ENCODE results near the gene PPFIBP1.

PPFIBP1 gene

DNA sequence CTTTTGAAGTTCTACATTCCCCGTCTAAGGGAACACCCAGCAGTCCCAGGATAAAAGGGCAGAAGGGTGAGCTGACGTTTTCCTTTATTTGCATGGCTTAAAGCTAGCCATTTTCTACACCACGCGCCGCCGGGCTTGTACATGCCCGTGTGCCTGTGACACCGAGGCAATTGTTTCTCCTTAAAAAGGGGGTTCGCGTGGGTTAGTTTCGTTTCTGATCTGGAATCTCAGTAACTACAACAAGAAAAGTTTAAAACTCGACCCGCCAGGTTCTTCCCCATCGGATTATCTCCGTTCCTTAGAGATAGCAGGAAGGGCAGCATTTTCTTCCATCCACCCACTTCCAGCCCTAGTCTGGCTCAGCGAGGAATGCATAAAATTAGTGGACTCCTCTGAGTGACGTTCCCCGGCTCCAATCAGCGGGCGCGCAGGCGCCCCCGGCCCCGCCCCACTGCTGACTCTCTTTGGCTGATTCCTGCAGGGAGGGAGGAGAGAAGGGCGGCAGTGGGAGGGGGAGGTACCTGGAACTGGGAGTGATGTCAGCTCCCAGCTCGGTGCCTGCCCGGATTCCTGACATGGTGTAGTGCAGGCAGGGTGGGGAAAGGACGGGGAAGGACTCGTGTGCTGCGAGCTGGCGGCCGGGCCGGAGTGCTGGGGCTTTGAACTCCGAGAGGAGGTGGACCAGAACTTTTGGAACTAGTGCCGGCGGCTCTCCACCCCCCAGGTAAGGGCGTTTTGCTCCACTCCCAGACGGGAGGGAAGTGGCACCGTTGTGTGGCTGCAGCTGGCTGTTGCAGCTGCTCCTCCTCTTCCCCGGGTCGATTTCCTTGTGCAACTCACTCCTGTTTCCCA is at the start of gene PPFIBP1:
Gene PPFIBP1 (plus strand): TSS at position 565 of the 852 bp plus-strand sequence. CDS start 109,191 bp downstream, outside the sequence.
- DNase-seq (ENCODE audit: low read depth) = peak; percentile 98

DNA sequence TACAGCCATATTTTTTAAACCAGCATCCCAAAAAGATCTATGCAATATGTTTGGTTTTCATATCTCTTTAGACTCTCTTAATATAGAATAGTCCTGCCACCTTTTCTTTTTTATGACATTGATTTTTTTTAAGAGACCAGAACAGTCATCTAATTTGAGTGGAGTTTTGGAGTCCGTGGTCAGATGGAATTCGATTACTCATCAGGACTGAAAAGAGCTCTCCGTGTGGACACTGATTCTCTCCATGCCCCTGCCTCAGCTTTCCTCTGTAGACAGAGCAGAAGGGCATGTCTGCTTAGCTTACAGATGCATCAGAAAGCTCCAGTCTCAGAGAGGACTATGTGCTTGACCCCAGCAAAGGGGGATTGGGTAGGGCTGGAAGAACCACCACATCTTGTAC is 49.7 kb upstream of the PPFIBP1 start:
- DNase-seq (ENCODE audit: low read depth) = peak; percentile 90

DNA sequence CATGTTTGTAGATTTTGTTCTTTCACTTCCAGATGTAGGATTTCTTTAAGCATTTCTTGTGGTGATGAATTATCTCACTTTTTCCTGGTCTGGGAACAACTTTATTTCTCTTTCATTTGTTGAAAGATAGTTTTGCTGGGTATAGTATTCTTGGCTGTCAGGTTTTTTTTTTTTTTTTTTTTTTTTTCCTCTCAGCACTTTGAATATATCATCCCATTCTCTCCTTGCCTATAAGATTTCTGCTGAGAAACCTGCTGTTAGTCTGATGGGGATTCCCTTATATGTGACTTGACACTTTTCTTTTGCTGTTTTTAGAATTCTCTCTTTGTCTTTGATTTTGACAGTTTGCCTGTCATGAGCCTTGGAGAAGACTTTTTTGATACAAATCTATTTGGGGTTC is 47.0 kb upstream of the PPFIBP1 start:
- no peak for DNase-seq (ENCODE audit: low read depth)

DNA sequence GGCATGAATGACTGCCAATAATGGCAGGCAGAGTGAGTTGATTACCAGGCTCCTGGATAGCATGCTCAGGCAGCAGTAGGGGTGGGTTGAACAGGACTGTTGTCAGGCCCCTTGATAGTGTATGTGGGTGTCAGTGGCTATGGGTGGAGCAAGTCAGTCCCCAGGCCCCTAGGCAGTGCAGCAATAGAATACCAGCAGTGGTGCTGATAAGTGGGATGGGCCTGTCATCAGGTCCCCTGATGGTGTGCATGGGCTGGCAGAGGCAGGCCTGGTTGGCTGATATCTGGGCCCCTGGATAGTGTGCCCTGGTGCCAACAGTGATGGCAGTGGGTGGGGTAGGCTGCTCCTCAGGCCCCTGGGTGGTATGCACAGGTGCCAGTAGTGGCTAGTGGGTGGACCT is 45.1 kb upstream of the PPFIBP1 start:
- DNase-seq (ENCODE audit: low read depth) = no peak

DNA sequence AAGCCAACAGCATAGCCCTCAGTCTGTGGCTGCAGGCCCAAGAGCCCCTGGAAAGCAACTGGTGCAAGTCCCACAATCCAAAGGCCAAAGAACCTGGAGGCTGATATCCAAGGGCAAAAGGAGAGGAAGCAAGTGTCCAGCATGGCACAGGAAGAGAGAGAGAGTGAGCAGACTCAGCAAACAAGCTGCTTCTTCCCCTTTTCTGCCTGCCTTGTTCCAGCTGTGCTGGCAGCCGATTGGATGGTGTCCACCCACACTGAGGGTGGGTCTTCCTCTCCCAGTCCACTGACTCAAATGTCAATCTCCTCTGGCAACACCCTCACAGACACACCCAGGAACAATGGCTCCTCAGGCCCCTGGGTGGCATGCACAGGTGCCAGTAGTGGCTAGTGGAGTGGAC is 44.0 kb upstream of the PPFIBP1 start:
- DNase-seq (ENCODE audit: low read depth) = no peak

DNA sequence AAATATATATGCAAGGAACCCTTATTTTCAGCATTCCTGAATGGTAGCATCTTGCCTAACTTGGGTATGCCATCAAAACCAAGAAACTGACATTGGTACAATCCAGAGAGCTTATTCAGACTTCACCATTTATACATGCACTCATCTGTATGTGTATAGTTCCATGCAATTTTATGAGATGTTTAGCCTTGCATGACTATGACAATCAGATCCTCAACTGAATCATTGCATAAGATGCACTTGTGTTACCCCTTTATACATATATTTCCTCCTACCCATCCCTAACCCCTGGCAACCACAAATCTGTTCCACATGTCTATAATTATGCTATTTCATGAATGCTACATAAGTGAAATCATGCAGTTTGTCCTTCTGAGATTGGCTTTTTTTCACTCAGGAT is 37.0 kb upstream of the PPFIBP1 start:
- no peak for DNase-seq (ENCODE audit: low read depth)

DNA sequence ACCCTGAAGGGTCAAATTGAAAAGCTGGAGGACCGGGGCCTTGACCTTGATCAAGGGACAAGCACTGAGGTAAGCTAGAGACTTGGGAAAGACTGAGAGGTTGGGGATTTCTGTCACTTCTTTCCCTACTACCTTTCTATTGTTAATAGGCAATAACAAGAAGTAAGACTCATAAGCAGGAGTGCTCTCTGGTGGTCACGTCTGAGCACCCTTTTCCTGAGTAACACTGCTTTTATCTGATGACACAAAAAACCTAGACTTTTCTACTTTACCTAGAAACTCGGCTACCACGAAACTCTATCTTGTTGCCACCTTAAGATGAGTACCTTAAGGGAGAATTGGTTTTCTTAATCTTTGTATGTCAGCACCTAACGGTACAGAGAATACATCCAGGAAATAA is 35.5 kb upstream of the PPFIBP1 start:
- peak; percentile 17 for DNase-seq (ENCODE audit: low read depth)

DNA sequence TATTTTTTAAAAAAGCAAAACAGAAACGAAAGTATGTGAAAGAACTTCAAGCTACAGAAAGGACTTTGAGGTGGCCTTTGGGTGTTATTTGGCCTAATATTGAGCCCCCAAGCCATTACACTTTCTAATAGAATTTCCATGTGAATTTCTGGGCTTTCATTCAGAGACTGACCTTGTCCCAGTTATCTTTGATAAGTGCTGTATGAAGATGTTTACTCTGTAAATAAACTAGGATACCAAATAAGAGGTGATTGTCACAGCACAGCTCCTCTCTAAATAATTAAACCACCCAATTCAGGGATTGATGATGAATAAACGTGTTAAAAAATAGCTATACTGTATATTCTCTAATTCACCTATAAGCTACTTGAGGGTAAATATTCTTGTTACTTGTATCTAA is 32.8 kb upstream of the PPFIBP1 start:
- DNase-seq (ENCODE audit: low read depth) = no peak

DNA sequence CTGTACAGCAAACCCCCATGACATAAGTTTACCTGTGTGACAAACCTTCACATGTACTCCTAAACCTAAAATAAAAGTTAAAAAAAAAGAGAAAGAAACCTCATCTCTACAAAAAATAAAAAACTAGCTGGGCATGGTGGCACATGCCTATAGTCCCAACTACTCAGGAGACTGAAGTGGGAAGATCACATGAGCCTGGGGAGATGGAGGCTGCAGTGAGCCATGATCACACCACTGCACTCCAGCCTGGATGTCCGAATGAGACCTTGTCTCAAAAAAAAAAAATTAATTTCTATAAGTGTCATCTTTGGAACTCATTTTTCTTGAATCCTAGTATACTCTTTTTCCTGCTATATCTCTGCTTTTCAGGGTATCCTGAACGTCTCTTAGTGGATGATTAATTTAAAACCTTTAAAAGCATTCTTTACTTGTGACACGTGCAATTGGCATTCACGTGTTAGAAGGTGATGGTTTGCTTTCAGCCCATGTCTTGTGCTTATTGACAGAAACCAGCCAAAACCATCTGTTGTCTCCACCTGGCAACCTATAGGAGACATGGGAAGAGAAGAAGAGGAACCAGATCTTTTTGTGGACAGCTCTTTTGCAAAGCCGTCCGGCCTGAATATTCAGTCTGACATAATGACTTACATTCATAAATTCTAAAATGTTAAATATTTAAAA is 30.6 kb upstream of the PPFIBP1 start:
- DNase-seq (ENCODE audit: low read depth) = peak; percentile 69

DNA sequence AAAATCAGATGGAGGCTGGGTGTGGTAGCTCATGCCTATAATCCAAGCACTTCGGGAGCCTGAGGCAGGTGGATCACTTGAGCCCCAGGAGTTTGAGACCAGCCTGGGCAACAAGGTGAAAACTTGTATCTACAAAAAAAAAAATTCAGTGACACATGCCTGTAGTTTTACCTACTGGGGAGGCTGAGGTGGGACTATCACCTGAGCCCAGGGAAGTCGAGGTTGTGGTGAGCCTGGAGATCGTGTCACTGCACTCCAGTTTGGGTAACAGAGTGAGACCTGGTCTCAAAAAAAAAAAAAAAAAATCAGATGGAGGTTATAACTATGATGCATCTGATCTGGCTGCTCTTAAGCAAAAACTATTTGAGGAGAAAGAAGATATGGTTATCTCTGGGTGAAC is 26.6 kb upstream of the PPFIBP1 start:
- DNase-seq (ENCODE audit: low read depth) = no peak

DNA sequence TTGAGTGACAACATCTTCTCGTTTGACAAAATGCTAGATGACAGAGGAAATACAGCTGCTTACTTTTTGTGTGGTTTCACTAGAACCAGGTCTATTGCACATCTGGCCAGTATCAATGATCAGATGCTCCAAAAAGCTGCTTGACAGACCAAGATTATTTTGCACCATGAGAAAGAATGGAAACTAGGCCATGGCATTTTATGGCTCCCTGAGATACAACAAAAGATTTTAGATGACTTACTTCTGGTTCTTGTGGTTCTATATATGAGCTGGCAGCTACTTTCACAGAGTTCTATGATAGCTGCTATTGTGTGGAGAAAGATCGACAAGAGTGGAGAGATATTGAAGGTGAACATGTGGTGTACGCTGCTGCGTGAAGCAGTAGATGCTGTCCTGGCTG is 25.9 kb upstream of the PPFIBP1 start:
- no peak for DNase-seq (ENCODE audit: low read depth)

DNA sequence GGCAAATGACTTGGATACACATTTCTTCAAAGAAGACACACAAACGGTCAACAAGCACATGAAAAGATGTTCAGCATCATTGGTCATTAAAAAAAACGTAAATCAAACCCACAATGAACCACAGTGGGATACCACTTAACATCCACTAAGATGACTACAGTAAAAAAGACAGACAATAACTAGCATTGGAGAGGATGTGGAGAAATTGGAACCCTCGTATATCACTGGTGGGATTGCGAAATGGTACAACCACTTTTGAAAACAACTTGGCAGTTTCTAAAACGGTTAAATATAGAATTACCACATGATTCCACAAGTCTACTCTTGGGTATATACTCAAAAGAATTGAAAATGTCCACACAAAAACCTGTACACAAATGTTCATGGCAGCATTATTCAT is 25.2 kb upstream of the PPFIBP1 start:
- no peak for DNase-seq (ENCODE audit: low read depth)

DNA sequence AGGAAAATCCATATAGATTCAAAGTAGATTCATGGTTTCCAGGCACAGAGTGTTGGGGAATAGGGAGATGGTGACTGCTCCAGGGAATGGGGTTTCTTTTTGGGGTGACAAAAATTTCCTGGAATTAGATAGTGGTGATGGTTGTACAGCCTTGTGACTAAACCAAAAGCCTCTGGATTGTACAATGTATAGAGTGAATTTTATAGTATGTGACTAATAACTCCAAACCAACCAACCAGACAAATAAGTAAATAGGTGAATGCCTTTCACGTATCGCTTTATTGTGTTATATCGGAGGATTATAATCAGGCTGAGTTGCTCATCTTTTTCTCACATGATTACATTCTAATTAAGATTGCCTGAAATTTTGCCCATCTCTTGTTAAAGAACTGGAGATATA is 24.6 kb upstream of the PPFIBP1 start:
- DNase-seq (ENCODE audit: low read depth) = no peak

DNA sequence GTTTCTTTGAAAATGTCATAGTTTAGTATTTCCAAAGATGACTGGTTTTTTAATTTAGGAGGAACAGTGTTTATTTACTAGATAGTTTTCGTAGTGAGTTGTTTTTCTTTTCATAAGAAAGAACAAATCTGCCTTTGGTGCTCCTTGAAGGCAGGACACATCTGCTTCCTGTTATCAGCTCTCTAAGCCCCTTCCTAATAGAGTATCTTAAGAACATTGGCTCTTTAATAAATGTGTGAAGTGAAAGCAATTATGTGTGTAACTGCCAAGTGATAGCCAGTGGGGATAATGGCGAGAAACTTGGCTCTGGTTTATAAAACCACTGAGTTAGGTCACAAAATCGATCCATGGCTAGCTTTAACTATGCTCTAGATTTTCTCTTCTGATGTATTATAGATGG is 23.5 kb upstream of the PPFIBP1 start:
- DNase-seq (ENCODE audit: low read depth) = no peak

DNA sequence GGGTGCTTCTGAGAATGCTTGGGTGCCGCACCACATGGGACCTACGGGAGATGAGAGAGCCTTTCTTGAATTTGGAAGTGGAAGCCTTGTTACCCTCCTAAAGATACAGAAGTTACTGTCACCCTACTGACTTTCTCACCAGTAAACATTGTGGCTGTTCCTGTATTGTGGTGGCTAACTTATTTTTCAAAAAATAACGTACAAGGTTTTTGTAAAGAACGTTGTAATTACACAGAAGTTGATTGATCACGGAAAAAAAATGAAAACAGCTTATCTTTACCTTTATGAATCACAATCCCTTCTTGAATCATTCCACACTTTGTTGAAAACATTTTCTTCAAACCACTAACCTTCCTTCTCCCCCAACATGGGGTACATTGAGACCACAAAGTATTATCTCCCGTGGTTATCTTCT is 22.0 kb upstream of the PPFIBP1 start:
- no peak for DNase-seq (ENCODE audit: low read depth)

DNA sequence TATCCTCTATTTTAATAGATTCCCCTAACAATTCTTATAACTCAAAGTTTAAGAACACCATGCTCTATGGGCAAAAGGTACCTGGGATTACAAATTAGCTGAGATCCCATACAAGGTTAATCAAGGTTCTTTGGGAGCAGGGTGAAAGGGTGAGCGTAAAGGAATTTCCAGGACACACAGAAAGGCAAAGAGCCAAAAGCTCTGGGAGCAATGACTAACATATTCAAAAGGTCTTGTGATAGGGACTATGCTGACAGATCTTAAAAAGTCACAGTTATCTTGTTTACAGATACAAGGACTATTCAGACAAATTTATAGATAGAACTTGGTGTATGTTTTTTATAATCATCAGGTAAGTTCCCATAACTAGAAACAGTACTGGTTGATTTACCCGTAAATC is 19.5 kb upstream of the PPFIBP1 start:
- peak; percentile 33 for DNase-seq (ENCODE audit: low read depth)

DNA sequence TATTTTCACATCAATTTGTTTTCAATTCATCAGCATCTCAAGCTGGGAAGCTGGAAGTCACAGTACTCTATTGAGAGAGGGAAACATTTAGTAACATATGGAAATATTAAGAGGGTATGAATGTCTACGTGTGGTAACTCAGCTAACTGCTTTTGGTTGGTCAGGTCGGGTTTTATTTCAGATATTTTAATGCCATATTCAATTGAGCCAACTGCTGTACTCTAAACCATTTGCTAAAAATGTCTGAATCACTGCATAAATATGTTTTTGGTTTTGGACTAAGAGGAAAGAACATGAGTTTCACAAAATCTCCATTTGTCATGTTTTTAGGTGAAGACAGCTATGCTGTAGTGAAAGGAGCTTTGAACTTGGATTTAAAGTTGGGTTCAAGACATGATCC is 18.9 kb upstream of the PPFIBP1 start:
- DNase-seq (ENCODE audit: low read depth) = peak; percentile 27

DNA sequence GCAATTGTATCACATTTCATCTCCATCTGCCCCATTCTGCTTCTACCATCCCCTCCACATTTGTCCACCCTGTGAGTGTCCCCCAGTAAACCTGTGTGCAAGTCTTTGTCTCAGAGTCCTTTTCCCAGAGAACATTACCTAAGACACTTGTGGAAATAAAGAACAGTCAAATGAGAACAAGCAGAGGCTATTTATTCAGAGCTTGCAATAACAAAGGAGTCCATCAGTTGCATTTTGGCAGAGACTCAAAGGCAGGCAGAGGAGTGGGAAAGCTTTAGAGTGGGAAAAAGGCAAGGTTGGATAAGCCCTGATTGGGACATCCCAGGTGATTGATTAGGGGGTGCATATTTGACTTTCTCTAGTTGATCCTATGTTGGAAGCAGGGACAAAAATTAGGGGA is 18.2 kb upstream of the PPFIBP1 start:
- DNase-seq (ENCODE audit: low read depth) = no peak

DNA sequence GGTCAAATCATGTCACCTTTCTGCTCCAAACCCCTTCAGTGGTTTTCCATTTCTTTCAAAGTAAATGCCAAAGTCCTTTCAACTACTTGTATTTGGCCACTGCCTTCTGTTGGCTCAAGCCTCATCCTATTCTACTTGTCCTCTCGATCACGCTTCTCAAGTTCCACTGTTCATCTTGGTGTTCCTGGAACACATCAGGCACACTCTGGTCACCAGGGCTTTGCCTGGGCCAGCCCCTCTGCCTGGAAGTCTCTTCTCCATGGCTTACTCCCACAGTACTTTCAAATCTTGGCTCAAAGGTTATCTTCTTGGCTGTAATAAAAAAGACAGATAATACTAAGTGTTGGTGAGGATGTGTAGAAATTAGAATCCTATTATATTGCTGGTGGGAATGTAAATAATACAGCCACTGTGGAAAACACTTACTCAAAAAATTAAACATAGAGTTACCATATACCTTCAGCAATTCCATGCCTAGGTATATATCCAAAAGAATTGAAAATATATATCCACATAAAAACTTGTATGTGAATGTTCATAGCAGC is 17.3 kb upstream of the PPFIBP1 start:
- DNase-seq (ENCODE audit: low read depth) = no peak

DNA sequence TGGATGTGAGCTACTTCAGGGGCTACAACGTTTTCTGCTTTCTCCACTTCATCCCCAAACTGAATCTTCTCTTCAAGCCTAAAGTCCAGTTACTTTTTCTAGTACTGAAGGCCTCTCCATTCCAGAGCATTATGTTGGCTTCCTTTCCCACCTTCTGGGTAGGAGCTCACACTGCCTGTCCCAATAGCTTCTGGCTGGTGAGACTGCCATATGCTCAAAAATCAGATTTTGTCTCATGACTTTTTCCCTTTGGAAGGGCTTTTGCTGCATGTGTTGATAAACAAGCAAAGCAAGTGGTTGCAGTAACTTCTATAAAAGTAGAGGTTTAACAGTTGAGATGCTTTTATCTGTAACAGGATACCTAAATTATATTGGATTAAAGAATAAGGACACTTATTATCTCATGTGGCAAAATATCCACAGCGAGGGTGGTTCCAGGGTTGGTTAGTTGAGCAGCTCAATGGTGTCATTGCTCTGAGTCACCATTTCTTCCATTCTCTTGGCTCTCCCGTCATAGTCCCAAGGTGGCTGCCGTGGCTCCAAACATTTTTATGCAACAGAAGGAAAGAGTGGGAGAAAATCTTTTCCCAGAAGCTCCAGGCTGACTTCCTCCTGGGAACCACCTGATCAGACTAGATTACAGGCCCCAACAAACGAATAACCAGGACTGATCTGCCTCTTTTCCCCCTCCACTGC is 15.1 kb upstream of the PPFIBP1 start:
- DNase-seq (ENCODE audit: low read depth) = no peak

DNA sequence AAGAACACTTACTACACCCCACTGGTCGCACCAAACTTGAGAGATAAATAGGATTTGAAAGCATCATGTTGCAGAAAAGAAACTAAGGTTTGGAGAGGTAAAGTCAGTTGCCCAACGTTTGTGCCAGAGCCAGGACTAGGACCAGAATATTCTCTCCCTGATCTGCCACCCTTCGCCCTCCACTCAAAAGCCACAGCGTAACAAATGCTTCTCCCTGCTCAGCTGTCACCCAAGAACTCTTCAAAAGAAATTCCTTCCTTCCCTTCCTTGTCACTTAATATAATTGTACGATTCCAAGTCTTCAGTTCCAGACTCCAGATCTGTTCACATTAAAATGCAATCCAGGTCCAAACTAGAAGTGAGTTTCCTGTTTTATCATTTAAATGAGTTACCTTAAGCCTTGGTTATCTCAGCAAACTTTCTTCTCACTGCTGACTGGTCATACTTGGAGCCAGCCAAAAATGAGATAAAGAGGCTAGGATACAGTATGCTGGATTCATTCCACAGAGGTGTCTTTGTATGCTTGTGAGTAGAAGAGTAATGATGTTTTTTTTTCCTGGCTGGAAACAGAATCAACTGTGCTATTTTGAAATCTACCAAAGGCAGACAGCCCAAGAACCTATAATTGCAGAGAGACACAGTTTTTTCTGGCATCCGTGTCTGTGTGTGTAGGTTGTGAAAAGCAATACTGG is 12.8 kb upstream of the PPFIBP1 start:
- DNase-seq (ENCODE audit: low read depth) = no peak

DNA sequence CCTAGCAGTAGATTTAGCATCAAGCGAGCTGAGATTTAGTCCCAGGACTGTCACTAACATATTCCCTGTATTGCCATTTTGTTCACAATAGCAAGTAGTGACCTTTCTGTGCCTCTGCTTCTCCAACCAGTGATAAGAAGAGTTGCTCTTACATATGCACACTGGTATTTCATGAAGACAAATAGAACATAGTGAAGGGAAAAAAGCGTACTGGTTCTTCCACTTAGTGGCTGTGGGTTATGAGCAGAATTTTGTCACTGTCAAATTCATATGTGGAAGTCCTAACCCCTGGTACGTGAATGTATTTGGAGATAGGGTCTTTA is 12.3 kb upstream of the PPFIBP1 start:
- DNase-seq (ENCODE audit: low read depth) = no peak

Measured in ELR (cell line).